Endothelial cell of umbilical vein (primary cell): ENCODE results near the gene KIAA2012. TPM values are rescaled to one million over a fixed set of nuclear protein-coding genes. Genes with fewer than 3 reads are reported as not detected.

Source experiments
- BruUV-seq: library from RNA; stranded (reverse); fragments of 400-500 nt; replicated peaks from 2 replicates; lab custom pipeline; 2021; lab: Mats Ljungman, UMichigan
- CTCF ChIA-PET: fragments of 300-600, 350-600 bp; sonication (Branson Sonifier 250); formaldehyde crosslinking; loops from one replicate; lab custom pipeline; 2021; ENCODE audit warnings: antibody characterized with exemption, inconsistent platforms; lab: Charles Lee
- POLR2A ChIA-PET: fragments of 300-600, 350-600 bp; sonication (Branson Sonifier 250); formaldehyde crosslinking; loops from one replicate; lab custom pipeline; 2021; ENCODE audit warnings: antibody characterized with exemption, inconsistent platforms; lab: Charles Lee
- DNase-seq: peaks from one replicate; pipeline ENCODE4 v3.0.0-alpha.2; 2011; ENCODE audit warnings: low read depth, low spot score
- FAIRE-seq: peaks from 2 replicates; lab custom pipeline; 2011; peaks lifted over from hg19 to GRCh38; lab: Jason Lieb, UNC
- H2AFZ ChIP-seq: 2 replicates; pipeline ENCODE4 v1.6.0; 2012; ENCODE audit warnings: low read depth, low read length, control low read depth, inconsistent platforms
- H3K27ac ChIP-seq: 2 replicates; pipeline ENCODE4 v1.5.1; 2011; ENCODE audit warnings: low read depth, mild to moderate bottlenecking, control low read depth, low read length, moderate library complexity; ENCODE audit not compliant: insufficient read depth
- H3K27me3 ChIP-seq, 2 experiments: 2 replicates each; pipeline versions ENCODE4 v1.6.0 to v1.6.1; 2011; ENCODE audit warnings: low read length in 2 of 2, mixed read lengths in 1 of 2; ENCODE audit not compliant: control insufficient read depth in 2 of 2, insufficient read depth in 2 of 2
- H3K36me3 ChIP-seq, 2 experiments: 2 replicates in 1 of 2; 3 replicates in 1 of 2; pipeline ENCODE4 v1.5.1; 2011; ENCODE audit warnings: low read length in 2 of 2, mild to moderate bottlenecking in 1 of 2, moderate library complexity in 1 of 2; ENCODE audit not compliant: control insufficient read depth in 2 of 2, insufficient read depth in 2 of 2; ENCODE audit errors: extremely low read depth in 1 of 2
- H3K4me1 ChIP-seq: 3 replicates; pipeline ENCODE4 v1.5.1; 2011; ENCODE audit warnings: mild to moderate bottlenecking, low read length; ENCODE audit not compliant: control insufficient read depth, insufficient read depth; ENCODE audit errors: extremely low read depth
- H3K4me2 ChIP-seq: 2 replicates; pipeline ENCODE4 v1.6.1; 2011; ENCODE audit warnings: low read length, control low read depth, mixed read lengths; ENCODE audit not compliant: insufficient read depth
- H3K4me3 ChIP-seq, 3 experiments: fragments of 200-600 bp in 1 of 3; sonication (generic), shearing (Covaris generic) in 1 of 3; replicated peaks in 1 of 3; 2 replicates each; pipeline ENCODE4 v1.5.1; 2011 to 2016; ENCODE audit warnings: control low read depth in 3 of 3, low read length in 3 of 3, mild to moderate bottlenecking in 2 of 3, inconsistent platforms in 1 of 3, low read depth in 1 of 3, moderate library complexity in 1 of 3; ENCODE audit not compliant: insufficient read depth in 1 of 3
- H3K79me2 ChIP-seq: 2 replicates; pipeline ENCODE4 v1.6.0; 2012; ENCODE audit warnings: low read length, inconsistent platforms; ENCODE audit not compliant: control insufficient read depth, insufficient read depth
- H3K9ac ChIP-seq: replicated peaks from 2 replicates; pipeline ENCODE3; 2011; ENCODE audit warnings: low read length, control low read depth; ENCODE audit not compliant: insufficient read depth; ENCODE audit errors: extremely low read depth
- H3K9me1 ChIP-seq: replicated peaks from 3 replicates; pipeline ENCODE4 v1.6.0; 2011; ENCODE audit warnings: mild to moderate bottlenecking, low read length; ENCODE audit not compliant: control insufficient read depth, insufficient read depth; ENCODE audit errors: extremely low read depth
- H3K9me3 ChIP-seq: replicated peaks from 2 replicates; pipeline ENCODE4 v1.5.1; 2012; ENCODE audit warnings: low read length, inconsistent platforms; ENCODE audit not compliant: control insufficient read depth, insufficient read depth
- H4K20me1 ChIP-seq: replicated peaks from 2 replicates; pipeline ENCODE3; 2011; ENCODE audit warnings: mild to moderate bottlenecking, low read length; ENCODE audit not compliant: control insufficient read depth, insufficient read depth; ENCODE audit errors: extremely low read depth
- EZH2 ChIP-seq: IDR thresholded peaks from 2 replicates; pipeline ENCODE4 v1.6.1; 2012; ENCODE audit warnings: borderline replicate concordance, low read depth, mild to moderate bottlenecking, moderate library complexity, low read length, inconsistent platforms; ENCODE audit not compliant: severe bottlenecking
- FOS ChIP-seq: IDR thresholded peaks from 2 replicates; pipeline ENCODE4 v1.6.1; 2011; ENCODE audit warnings: mild to moderate bottlenecking, low read length, moderate library complexity, borderline replicate concordance; ENCODE audit not compliant: insufficient read depth
- GATA2 ChIP-seq: IDR thresholded peaks from 2 replicates; pipeline ENCODE4 v1.7.0; 2011; ENCODE audit warnings: low read depth, mild to moderate bottlenecking, moderate library complexity, mixed read lengths, low read length; ENCODE audit not compliant: insufficient read length, insufficient read depth
- JUN ChIP-seq: IDR thresholded peaks from 2 replicates; pipeline ENCODE4 v1.6.1; 2011; ENCODE audit warnings: borderline replicate concordance, low read depth; ENCODE audit not compliant: insufficient read length, insufficient read depth
- MYC ChIP-seq: IDR thresholded peaks from one replicate; pipeline ENCODE4 v1.6.1; 2011; ENCODE audit warnings: mild to moderate bottlenecking, low read depth, low read length
- POLR2A ChIP-seq: IDR thresholded peaks from 2 replicates; pipeline ENCODE4 v1.6.1; 2012; ENCODE audit warnings: low read depth, mild to moderate bottlenecking, control low read depth, low read length
- POLR2AphosphoS5 ChIP-seq: IDR thresholded peaks from 2 replicates; pipeline ENCODE4 v1.6.1; 2012; ENCODE audit warnings: low read depth, mild to moderate bottlenecking, control low read depth, low read length, moderate library complexity; ENCODE audit not compliant: insufficient read depth
- dilution Hi-C: fragments of 300-500 bp; cut with MboI; formaldehyde crosslinking; loops from one replicate; pipeline ENCODE4 v1.15.0; 2019; ENCODE audit warnings: low sequenced_read_pairs; ENCODE audit not compliant: extremely low pct_ligation_motif_present
- intact Hi-C: fragments of 100-400 bp; cut with micrococcal nuclease; formaldehyde crosslinking; loops from one replicate; pipeline ENCODE4 v1.10.0; 2022
- polyA plus RNA-seq, 4 experiments: library from polyadenylated mRNA; depleted of rRNA in 3 of 4; stranded (reverse) in 3 of 4; unstranded in 1 of 4; fragments of >200 nt; gene quantifications; 2 replicates each; pipeline versions ENCODE4 v1.2.1 to v1.2.3, GENCODE V29; 2011 to 2012; ENCODE audit warnings: missing spikeins in 1 of 4
- total RNA-seq: library from RNA; stranded (reverse); gene quantifications from 2 replicates; pipeline ENCODE4 v1.2.3, GENCODE V29; 2021
- TF ChIP-seq, protein P1 (sequence below): IDR thresholded peaks from 2 replicates; pipeline ENCODE4 v1.6.1; 2011; ENCODE audit not compliant: insufficient read depth, insufficient read length
- TF ChIP-seq, protein P2 (sequence below), 2 donors: IDR thresholded peaks; 1 replicate in 1 of 2; 2 replicates in 1 of 2; pipeline ENCODE4 v1.5.1; 2011; ENCODE audit warnings: low read length in 2 of 2, mild to moderate bottlenecking in 2 of 2, moderate library complexity in 2 of 2, control low read depth in 1 of 2, inconsistent platforms in 1 of 2, low read depth in 1 of 2; ENCODE audit not compliant: insufficient read depth in 1 of 2; ENCODE audit errors: extremely low read depth in 1 of 2

KIAA2012 gene
- total and polyA plus RNA-seq, 2 donors (not counting 3 experiments of a cell fraction or from before 2014, with no cell fraction given) = not detected

GRCh38 chr2:202044777-202045176 is 28.3 kb upstream of the KIAA2012 start:
- no peak overlapping the region for H3K4me3 ChIP-seq
- no peaks in the 10 kb centered on the region for H3K9me3 ChIP-seq
- TF ChIP-seq MYC = no peak
- no peaks in the 10 kb centered on the region for H3K4me1 ChIP-seq
- DNase-seq (no peak), FAIRE-seq (no peak)
- intact Hi-C loops = no loop called here
- H3K9ac ChIP-seq = no peak overlapping the region
- no peak overlapping the region for H3K27ac ChIP-seq
- peaks cover 36 to 50% of the 10 kb centered on the region in 2 experiments for H3K27me3 ChIP-seq
- dilution Hi-C loops = no loop called here
- H3K4me2 ChIP-seq = no peak overlapping the region
- CTCF ChIA-PET = no interaction called here
- H3K36me3 ChIP-seq = no peaks in the 10 kb centered on the region
- H3K79me2 ChIP-seq = no peaks in the 10 kb centered on the region
- POLR2A ChIA-PET = no interaction called here
- peaks cover 3% of the 10 kb centered on the region for H4K20me1 ChIP-seq
- BruUV-seq = no TSS peak
- no peak overlapping the region for H2AFZ ChIP-seq
- no peaks in the 10 kb centered on the region for H3K9me1 ChIP-seq

DNA sequence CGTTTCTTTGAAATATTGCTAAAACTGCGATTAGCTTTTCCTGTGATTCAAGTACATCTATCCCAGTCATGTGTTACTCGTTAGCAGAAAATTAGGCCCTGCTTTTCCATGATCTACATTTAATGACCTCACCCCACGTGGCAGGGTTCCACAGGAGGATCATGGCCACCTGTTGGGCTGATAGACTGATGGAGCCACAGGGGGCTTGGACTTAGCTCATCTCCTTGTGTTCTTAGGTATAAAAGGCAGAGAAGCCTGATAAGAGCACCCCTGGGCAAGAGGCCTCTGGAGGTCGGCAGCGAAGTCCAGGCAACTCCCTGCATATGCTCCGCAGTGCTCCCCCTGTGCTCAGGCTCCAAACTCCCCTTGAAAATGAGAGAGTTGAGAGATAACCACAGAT is 26.5 kb upstream of the KIAA2012 start:
- ChIA-PET CTCF (interaction anchor here (0.9 to 1.0 kb wide), 2 partner anchors 10 to 38 kb away, joined by 3 read pairs; no protein-coding TSS in a partner anchor), POLR2A (no interaction called here)
- no peak overlapping the region for H2AFZ ChIP-seq
- no peak for FAIRE-seq
- no TSS peak for BruUV-seq
- dilution Hi-C loops (no loop called here), intact Hi-C loops (no loop called here)
- H3K36me3 ChIP-seq = no peaks in the 10 kb centered on the region
- H3K79me2 ChIP-seq = no peaks in the 10 kb centered on the region
- H3K4me3 ChIP-seq = no peak overlapping the region
- no peak overlapping the region for H3K9ac ChIP-seq
- no peaks in the 10 kb centered on the region for H3K4me1 ChIP-seq
- H3K4me2 ChIP-seq = no peak overlapping the region
- H3K9me3 ChIP-seq = no peaks in the 10 kb centered on the region
- peaks cover 3% of the 10 kb centered on the region for H4K20me1 ChIP-seq
- H3K27me3 ChIP-seq = peaks cover 32 to 40% of the 10 kb centered on the region in 2 experiments
- H3K9me1 ChIP-seq = no peaks in the 10 kb centered on the region
- no peak overlapping the region for H3K27ac ChIP-seq
- no peak for DNase-seq
- TF ChIP-seq, protein P1, sequence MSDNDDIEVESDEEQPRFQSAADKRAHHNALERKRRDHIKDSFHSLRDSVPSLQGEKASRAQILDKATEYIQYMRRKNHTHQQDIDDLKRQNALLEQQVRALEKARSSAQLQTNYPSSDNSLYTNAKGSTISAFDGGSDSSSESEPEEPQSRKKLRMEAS = no peak
- no peak for TF ChIP-seq EZH2
- no peak for TF ChIP-seq GATA2
- no peak for TF ChIP-seq POLR2A
- no peak for TF ChIP-seq JUN
- TF ChIP-seq POLR2AphosphoS5 = no peak
- no peak for TF ChIP-seq FOS
- TF ChIP-seq MYC = no peak
- TF ChIP-seq, protein P2, sequence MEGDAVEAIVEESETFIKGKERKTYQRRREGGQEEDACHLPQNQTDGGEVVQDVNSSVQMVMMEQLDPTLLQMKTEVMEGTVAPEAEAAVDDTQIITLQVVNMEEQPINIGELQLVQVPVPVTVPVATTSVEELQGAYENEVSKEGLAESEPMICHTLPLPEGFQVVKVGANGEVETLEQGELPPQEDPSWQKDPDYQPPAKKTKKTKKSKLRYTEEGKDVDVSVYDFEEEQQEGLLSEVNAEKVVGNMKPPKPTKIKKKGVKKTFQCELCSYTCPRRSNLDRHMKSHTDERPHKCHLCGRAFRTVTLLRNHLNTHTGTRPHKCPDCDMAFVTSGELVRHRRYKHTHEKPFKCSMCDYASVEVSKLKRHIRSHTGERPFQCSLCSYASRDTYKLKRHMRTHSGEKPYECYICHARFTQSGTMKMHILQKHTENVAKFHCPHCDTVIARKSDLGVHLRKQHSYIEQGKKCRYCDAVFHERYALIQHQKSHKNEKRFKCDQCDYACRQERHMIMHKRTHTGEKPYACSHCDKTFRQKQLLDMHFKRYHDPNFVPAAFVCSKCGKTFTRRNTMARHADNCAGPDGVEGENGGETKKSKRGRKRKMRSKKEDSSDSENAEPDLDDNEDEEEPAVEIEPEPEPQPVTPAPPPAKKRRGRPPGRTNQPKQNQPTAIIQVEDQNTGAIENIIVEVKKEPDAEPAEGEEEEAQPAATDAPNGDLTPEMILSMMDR (IDR thresholded peaks at IDR 0.05; ENCODE audit: extremely low read depth in 1 of 2, insufficient read depth in 1 of 2, low read depth in 1 of 2, low read length in 2 of 2) = no peak
